Erythroblast (primary cell): ENCODE data around the gene XYLT1.

Experiments
- GATA1 ChIP-seq: IDR thresholded peaks from 2 replicates; pipeline ENCODE4 v1.6.1; 2011; ENCODE audit warnings: low read depth, mild to moderate bottlenecking, control low read depth, low read length, moderate library complexity
- POLR2A ChIP-seq: IDR thresholded peaks from 2 replicates; pipeline ENCODE4 v1.6.1; 2011; ENCODE audit warnings: mild to moderate bottlenecking, low read length

DNA sequence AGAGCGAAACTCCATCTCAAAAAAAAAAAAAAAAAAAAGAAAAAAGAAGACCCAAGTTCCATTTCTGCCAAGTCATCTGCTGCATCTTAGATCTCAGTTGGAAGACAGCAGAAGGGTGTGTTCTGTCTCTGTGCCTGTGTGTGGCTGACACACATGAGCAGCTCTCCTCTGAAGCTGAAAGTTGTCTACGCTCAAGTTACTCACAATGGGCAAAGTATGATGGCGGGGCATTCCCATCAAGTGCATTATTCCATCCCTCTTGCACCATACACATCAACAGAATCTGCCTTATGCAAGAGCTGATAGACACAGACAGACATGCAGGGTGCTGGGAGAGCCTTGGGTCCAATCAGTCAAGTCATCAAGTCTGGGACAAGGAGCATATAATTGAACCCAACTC, 402.2 kb downstream of the XYLT1 start:
- TF ChIP-seq POLR2A (no peak), GATA1 (no peak)
